Heart left ventricle (tissue), 13 donors: ENCODE data around the gene BCAS4.

Experiments used
- CTCF ChIP-seq, 12 donors: fragments of 200-600 bp; sonication (generic) in 4 of 12; IDR thresholded peaks; one replicate each; pipeline versions ENCODE4 v1.5.0 to v1.8.0; 2018 to 2022; ENCODE audit warnings: antibody characterized with exemption in 12 of 12, mild to moderate bottlenecking in 5 of 12
- POLR2A ChIP-seq, 2 donors: fragments of 450-650 bp; IDR thresholded peaks; one replicate each; pipeline ENCODE4 v1.6.1; 2017; ENCODE audit warnings: antibody characterized with exemption in 2 of 2, mild to moderate bottlenecking in 2 of 2, moderate library complexity in 2 of 2
- donor health status: ischemic (EF 13 %, LVEDD 7.1; RV severe dilation, severe dysfunction).
- donor health status: DM: no; HTN: yes; CAD: no.
- donor health status: DM: no; HTN: no; CAD: no.
- donor health status: ischemic (EF 25% LVEDD 6.9; RV normal size, moderate dysfunction).
- donor health status: ischemic (EF 25% LVEDD 5.7; RV mildly dilated, moderate dysfunction).
- donor health status: ischemic (EF 35%, LVEDD 5.7; RV mildly dilated, moderate dysfunction).
- donor health status: nonischemic (EF 11% LVEDD 7.7; RV severe dilation, severe dysfunction).
- donor health status: DM: yes; HTN: yes; CAD: no.
- donor health status: PGD.
- donor health status: ischemic (EF 29% LVEDD 5.4; RV normal size, mild dysfunction).
- donor health status: nonischemic (EF 23%, LVEDD 6.1; RV moderate dilation, normal function).

GRCh38 chr20:50883856-50884255 lies 89.0 kb downstream of the BCAS4 start:
- no peak for TF ChIP-seq CTCF (IDR thresholded peaks at IDR 0.05)
- no peak for TF ChIP-seq POLR2A (IDR thresholded peaks at IDR 0.05)
